GM18951 (cell line): Measurements from ENCODE around the gene SND1.

Source experiments
- POLR2A ChIP-seq: IDR thresholded peaks from 4 replicates; pipeline ENCODE4 v1.6.1; 2011; ENCODE audit warnings: mild to moderate bottlenecking; ENCODE audit not compliant: insufficient read length, insufficient read depth; ENCODE audit errors: extremely low read depth
- in situ Hi-C: fragments of 300-500 bp; cut with MboI; formaldehyde crosslinking; loops from one replicate; pipeline ENCODE4 v1.12.0; 2022; ENCODE audit warnings: low sequenced_read_pairs, mixed read lengths, inconsistent platforms; ENCODE audit not compliant: unreplicated experiment

Gene SND1

GRCh38 chr7:128010391-128011127 is 358.6 kb downstream of the SND1 start:
- no peak for TF ChIP-seq POLR2A
- in situ Hi-C loops: no loop called here

DNA sequence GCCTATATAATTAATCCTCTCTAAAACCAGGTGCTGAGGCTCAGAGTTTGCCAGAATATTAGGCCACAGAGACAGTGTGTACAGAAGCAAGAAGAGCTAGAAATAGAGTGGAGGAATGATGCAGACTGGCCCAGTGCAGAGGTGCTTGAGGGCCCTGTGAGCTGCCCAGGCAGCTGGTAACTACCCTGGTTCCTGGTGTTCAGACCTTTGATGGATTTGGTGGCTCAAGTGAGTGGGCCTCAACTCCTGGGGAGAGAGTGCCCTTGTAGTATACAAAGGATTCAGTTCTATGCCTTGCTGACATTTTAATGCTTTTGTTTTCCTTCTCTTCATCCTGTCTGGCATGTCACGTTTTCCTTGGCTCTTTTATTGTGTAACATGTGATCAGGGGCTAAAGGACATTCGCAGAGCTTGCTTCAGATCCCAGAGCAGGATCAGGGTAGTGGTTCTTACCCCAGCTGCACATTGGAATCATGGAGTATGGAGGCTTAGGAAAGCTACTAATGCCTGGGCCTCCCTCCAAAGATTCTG is 359.2 kb downstream of the SND1 start:
- no peak for TF ChIP-seq POLR2A
- in situ Hi-C loops: no loop called here

GRCh38 chr7:128014811-128015210 is 362.8 kb downstream of the SND1 start:
- no peak for TF ChIP-seq POLR2A
- in situ Hi-C loops: no loop called here

DNA sequence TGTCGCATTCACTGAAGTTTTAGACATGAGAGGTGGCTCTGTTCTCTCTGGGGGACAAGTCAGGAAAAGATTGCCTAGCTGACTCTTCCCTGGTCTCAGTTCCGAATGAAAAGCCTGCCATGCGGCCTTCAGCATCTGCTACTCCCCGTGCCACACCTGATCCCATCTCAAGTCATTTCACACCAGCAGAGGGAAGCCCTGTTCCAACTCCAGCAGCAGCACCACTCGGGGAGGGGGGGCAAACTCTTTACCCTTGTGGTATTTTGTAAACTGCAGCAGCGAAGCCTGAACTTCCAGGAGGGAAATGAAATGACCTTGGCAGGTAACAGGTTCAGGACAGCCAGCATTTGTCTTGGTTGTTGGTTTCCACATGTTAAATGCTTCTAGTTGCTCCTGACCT is 365.5 kb downstream of the SND1 start:
- TF ChIP-seq POLR2A: no peak
- in situ Hi-C loops: no loop called here

- in situ Hi-C loops: no loop called here
- no peak for TF ChIP-seq POLR2A
Measured at GRCh38 chr7:128017862-128018845, 366.2 kb downstream of the SND1 start.

DNA sequence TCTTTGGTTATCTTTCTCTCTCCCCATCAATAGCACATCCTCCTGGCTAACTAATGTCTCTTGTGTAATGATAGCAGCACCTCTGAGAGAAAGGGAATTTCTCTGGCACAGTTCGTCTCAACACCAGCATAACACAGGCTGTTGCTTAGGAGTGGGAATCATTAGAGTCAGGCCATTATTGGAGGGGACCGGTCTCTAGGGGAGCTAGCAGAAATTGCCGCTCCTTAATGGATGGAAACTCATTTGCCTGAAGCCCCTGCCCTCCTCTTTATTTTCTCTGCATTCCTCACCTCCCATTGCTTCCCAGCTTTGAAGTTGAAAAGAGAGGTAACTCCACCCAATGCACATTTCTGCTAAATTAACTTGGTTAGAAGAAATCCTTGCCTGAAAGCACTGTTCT is 367.3 kb downstream of the SND1 start:
- in situ Hi-C loops: no loop called here

GRCh38 chr7:128020159-128020558 is 368.2 kb downstream of the SND1 start:
- in situ Hi-C loops: no loop called here
- no peak for TF ChIP-seq POLR2A

More for the DNA sequence above, 367.3 kb downstream of the SND1 start:
- TF ChIP-seq POLR2A: no peak

- TF ChIP-seq POLR2A: no peak
- in situ Hi-C loops: no loop called here
Measured at GRCh38 chr7:128021366-128021765, 369.4 kb downstream of the SND1 start.

DNA sequence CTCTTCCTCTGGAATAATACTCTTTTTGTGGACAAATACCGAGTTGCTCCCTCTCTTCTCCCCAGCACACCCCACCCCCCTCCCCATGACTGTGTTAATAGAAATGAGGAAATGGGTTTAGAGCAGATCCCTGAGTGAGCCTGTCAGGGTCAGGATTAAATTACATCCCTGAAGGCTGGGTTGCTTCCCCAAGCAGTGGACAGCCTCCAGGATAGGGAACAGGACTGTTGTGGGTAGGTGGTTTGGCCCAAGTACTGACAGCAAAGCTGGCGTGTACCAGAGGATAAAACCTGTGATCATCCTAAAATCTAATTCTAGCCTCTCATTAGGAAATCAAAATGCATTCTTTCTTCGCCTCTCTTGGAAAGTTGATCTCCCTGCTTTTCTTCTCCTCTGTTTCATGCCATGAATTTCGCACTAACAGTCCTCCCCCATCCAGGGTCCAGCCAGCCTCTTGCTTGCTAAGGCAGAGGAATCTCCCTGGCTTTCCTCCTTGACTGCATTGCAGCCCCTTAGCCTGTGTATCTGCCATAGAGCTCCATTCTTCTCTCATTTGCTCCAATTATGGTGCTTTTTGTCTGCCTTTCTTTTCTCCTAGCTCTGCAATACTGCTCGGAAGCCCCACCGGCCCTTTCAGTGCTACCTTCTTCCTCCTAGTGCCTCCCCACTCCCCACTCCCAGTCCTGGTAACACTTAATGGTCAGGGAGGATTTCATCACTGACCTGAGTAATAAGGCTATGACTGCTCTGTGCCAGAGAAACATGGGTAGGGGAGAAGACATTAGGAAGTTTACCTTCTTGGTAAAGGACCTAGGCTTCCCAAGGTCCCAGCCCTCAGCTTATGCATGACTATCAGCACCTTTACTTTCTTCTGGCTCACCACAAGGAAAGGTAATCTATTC is 370.9 kb downstream of the SND1 start:
- in situ Hi-C loops: no loop called here
- TF ChIP-seq POLR2A: no peak

GRCh38 chr7:128024151-128024550 is 372.2 kb downstream of the SND1 start:
- no peak for TF ChIP-seq POLR2A
- in situ Hi-C loops: no loop called here

DNA sequence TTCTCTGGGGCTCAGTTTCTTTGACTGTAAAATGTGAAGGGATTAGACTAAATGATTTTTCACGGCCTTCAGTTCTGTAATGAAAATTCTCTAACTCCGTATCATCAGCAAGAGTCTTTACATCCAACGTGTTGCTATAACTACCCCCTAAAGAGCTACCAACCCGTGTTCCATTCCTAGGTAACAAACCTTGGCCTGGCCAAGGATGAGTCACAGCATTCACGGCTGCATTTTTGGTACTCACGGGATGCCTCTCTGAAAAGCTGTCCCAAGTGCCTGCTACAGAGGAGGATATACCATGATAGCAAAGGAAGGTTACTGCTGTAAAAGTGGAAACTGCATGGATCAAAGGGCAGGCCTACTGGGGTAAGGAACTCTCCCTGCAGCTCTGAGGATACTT is 373.4 kb downstream of the SND1 start:
- in situ Hi-C loops: no loop called here
- TF ChIP-seq POLR2A: no peak

GRCh38 chr7:128025819-128026218 is 373.8 kb downstream of the SND1 start:
- TF ChIP-seq POLR2A: no peak
- in situ Hi-C loops: no loop called here

- TF ChIP-seq POLR2A: no peak
- in situ Hi-C loops: no loop called here
Measured at GRCh38 chr7:128026551-128026950, 374.6 kb downstream of the SND1 start.

- TF ChIP-seq POLR2A: no peak
- in situ Hi-C loops: no loop called here
Measured at GRCh38 chr7:128027485-128027980, 375.5 kb downstream of the SND1 start.
